HG03064 (cell line): ENCODE measurements around the gene CALY.

Experiments
- ATAC-seq: cut with Tn5 transposase; IDR thresholded peaks from one replicate; pipeline ENCODE4 v1.9.1; 2021; ENCODE audit warnings: low read depth; ENCODE audit not compliant: unreplicated experiment

CALY gene

DNA sequence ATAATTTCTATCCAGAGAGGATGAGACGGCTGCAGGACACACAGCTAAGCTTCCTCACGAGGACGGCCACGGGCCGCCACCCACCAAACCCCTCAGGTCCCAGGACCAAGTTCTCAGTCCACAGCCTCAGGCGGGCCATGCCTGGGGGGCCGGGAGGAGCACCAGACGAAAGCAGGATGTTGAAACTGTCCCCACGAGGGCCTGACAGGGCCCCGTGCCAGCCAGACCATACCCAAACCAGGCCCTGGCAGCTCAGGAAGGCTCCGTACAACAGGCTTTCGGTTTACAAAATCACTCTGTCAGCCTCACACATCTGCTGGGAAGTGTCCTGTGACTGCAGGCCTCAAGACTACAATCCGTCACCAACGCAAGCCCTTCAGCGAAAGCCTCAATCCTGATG lies 42.5 kb downstream of the CALY start:
- no peak for ATAC-seq

DNA sequence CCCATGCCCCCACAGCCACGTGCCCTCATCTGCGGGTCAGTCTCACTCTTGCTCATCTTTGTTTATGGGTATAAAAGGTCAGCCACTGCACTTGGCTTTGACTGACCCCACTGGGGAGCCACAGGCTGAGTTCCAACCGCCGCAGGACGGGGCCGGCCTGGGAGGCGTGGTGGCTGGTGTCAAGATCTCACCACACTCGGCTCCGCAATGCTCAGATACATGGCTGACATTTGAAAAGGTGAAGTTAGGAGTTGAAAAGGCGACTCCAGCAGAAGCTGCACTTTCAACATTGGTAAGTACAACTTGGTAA lies 42.9 kb downstream of the CALY start:
- ATAC-seq, result no peak

DNA sequence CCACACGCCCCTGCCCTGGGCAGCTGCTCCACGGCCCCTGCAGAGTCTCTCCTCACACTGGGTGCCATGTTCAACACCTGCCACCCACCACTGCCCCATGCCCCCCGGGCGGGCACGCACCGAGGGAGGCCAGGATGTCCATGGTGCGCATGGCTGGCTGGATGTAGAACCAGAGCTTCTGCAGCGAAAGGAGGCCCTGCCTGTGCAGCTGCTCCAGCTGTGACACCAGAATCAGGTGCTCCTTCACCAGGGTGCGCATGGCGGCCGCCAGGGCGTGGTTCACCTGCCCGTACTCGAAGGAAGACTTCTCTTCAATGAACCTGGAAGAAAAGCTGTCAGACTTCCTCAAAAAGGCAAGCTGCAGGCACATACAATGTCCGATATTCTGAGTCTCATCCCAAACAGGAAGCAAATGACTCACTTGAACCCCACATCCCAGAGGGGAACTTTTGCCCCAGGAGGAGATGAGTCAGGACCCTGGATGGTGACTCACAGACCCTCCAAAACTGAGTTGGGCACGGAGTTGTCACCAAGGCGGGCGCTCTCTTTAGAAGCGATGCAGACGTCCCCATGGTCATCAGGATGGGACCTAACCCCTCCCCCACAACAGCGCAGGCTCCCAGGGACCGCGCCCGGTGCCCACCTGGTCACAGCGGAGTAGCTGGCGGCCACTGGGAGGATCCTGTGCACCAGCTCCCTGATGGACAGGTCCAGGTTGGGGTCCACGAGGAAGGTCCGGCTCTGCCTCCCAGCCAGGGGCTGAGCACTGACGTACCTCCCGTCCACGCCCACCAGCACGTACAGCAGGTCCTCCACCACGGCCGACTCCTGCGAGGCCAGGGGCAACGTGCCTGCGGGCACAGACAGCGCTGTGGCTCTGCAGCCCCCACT lies 43.5 kb downstream of the CALY start:
- no peak for ATAC-seq

DNA sequence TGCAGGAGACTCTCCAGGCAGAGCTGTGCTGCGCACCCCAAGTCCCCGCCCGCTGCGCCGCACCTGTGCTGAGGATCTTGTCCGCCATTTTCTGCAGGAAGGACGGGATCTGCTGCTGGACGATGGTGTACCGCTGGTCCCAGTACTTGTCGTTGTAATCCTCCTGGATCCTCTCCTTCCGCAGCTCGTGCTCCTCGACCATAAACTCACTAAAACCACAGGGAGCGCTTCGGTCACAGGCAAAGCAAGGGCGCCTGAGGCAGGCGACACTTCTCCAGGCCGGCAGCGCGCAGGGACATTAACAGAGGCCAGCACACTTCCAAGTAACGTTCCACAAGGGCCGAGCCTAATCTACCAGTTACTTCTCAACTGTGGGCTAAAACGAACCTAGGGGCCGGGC lies 46.9 kb downstream of the CALY start:
- ATAC-seq, result no peak

DNA sequence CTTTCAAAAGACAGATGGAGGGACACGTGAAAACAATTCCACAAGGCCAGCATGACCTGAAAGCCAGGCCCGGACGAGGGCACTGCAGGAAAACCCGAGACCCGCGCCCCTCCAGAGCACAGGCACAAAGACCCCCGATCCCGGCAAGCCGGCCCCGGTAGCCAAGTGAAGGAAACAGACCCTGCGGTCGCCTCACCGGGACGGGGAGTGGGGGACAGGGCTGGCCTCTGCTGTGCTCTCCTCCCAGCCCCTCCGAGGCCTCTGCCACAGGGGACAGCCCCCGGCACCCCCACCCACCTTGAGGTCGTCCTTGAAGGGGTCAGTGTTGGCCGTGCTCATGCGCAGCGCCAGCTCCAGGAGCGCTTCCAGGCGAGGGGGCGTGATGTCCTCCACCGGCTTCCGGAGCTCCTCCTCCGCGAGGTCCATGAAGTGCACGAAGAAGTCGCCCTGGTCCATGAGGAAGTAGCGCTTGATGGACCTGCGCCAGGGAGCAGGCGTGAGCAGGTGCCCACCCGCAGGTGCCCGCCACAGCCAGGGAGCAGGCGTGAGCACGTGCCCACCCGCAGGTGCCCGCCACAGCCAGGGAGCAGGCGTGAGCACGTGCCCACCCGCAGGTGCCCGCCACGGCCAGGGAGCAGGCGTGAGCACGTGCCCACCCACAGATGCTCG lies 48.7 kb downstream of the CALY start:
- no peak for ATAC-seq

DNA sequence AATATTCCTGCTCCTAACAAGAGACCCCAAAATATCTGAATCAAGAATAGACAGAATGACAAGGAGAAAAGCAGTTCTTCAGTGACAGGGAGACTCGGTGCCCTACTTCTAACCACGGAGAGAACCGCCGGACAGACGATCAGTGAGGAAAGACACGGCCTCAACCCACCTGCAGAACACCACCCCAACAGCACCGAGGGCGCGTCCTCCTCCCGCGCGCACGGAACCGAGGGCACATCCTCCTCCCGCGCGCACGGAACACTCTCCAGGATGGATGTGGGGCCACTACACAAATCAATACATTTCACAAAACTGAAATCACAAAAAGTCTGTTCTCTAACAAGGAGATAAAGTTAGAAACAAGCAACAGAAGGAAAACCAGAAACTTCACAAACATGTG lies 50.3 kb downstream of the CALY start:
- ATAC-seq, result no peak

DNA sequence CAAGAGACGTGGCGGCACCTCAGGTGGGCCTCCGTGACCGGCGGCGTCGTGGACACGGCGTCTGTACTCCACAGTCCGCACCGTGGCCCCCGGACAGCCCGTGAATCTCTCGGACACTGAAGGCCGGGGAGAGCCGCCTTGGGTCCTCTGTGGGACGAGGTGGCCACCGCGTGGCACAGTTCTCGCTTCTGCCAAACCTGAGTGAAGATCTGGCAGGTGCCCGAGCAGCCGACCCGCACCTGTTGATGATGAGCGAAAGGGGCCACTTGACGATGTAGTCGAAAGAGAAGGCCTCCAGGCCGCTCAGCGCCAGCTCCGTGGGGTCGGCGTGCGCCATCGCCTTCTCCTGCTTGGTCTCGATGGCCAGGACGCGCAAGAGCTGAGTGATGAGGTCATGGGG lies 51.5 kb downstream of the CALY start:
- no peak for ATAC-seq

DNA sequence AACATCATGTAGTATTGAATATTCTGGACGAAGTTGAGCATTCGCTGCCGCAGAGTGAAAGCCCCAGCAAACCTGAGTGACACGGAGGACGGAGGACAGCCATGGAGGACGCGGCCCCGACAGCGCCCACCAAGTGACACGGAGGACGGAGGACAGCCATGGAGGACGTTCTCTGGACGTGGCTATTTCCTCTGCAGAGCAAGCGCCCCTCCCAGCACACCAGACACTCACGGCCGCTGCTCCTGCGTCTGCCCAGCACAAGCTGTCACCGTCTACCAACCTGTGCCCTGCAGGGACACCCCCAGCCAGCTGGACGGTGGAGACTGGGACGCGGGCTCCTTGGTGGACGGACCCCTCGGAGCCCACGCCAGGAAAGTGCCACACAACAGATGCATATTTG lies 52.8 kb downstream of the CALY start:
- ATAC-seq, result no peak

DNA sequence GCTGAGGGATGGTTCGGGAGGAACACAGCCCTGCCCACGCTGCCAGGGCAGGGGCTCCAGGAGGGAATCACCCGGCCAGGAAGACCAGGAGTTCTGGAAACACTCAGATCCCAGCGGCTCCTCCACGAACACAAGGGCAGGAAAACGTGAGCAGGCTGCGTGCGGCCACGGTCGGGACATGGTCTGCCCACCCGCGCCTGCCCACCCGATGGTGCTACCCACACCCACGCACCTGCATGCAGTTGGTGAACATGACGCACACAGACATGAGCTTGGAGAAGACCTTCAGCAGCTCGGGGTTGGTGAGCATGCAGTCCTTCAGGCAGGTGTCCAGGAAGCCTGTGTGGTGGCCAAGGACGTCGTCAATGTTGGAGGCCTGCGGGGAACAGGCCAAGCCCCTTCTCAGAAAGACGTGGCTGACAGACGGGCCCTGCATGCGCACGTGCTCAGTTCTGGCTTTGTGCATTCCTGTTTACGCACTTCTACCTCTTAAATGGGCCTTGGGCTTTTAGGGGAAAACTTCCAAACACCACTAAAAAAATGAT lies 53.8 kb downstream of the CALY start:
- ATAC-seq, result no peak

DNA sequence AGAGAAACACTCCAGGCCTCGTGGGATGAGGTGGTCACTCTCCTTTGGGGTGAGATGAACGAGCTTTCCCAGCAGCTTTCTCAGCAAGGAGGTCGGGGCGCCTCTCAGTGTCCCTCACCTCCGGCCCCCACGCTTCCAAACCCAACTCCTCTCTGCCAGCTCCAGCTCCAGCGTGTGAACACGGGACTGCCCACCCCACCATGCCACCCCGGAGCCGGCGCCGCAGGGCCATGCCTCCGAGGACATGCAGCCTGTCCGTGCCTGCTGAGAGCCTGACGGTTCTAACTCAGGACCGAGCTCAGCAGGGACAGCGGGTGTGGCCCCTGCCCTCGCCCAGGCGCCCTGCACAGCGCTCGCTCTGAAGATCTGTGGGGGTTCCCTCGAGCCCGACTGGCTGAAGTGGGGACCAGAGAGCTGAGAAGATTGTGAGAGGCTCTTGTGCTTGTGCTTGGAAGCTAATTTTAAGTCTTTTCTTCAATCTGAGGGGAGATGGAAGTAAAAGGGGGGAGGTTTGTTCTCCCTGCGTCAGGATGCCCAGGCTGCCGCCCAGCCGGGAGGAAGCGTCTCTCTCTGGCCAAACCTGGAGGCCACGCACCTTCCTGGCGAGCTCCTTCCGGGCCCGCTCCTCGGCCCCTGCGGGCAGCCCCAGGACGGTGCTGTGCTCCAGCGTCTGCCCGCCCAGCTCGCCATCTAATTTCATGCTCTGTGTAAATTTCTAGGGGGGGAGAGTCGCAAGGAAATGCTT lies 54.9 kb downstream of the CALY start:
- no peak for ATAC-seq

DNA sequence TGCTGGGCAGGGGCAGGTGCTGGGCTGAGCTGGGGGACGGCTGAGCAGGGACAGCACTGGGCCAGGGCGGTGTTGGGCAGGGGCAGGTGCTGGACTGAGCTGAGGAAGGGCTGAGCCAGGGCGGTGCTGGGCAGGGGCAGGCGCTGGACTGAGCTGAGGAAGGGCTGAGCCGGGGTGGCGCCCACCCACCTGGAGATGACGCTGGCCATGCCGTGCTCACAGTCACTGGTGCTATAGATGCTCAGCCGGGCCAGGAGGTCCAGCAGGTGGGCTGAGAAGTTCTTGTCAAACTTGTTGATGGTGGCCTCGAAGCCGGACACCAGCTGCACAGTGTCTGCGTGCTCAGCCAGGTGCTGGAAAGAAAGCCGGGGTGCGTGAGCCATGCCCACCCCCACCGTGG lies 55.6 kb downstream of the CALY start:
- no peak for ATAC-seq

DNA sequence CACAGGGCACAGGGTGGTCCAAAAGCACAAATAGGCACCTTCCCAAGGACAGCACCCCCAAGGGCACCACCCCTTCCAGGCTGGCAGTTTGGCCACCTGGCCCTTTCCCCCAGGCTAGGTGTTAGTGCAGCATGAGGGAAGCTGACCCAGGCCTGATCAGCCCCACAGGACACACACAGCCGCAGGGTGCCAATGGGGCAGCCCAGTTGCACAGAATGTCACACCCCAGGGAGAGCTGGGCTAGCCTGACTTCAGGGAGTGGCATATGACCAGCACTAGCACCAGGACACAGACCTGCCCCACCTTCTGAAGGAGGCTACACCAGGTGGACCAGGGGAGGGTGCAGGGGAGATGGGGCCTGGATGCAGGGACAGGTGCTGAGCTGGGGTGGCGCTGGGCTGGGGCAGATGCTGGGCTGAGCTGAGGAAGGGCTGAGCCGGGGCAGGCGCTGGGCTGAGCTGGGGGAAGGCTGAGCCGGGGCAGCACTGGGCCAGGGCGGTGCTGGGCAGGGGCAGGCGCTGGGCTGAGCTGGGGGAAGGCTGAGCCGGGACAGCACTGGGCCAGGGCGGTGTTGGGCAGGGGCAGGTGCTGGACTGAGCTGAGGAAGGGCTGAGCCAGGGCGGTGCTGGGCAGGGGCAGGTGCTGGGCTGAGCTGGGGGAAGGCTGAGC lies 56.2 kb downstream of the CALY start:
- ATAC-seq, result no peak

DNA sequence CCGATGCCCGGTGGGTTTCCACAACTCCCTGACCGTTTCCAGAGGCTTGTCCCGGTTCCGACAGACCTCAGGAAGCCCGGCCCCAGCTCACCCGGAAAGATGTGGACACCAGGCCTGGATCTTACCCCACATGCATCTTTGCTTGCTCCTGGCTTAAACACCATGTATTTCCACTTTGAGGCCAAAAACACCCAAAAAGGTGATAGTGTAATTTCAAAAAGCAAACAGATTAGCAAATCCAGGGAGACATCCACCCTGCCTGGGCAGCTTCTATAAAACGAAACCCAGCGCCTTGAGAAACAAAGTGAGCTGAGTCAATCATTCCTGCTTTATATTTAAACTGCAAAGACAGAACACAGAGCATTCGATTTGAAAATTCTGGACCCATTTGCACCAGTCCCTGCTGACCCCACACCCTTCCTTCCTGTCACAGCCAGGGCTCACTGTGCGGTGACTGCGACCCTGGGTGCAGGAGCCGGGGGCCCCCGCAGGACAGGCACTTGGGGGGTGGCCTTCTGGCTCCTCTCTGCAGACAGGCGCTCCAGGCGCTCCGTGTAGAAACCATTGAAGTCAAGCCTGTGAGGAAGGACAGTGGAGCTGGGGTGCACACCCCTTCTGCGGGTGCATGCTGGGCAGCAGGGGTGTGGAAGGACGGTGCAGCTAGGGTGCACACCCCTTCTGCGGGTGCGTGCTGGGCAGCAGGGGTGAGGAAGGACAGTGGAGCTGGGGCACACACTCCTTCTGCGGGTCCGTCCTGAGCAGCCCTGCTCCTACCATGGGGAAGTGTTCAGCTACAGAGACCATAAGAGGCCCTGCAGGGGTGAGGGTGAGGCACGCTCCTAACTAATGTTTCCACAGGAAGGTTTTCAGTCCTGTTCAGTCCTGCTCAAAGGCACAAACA lies 57.1 kb downstream of the CALY start:
- no peak for ATAC-seq

DNA sequence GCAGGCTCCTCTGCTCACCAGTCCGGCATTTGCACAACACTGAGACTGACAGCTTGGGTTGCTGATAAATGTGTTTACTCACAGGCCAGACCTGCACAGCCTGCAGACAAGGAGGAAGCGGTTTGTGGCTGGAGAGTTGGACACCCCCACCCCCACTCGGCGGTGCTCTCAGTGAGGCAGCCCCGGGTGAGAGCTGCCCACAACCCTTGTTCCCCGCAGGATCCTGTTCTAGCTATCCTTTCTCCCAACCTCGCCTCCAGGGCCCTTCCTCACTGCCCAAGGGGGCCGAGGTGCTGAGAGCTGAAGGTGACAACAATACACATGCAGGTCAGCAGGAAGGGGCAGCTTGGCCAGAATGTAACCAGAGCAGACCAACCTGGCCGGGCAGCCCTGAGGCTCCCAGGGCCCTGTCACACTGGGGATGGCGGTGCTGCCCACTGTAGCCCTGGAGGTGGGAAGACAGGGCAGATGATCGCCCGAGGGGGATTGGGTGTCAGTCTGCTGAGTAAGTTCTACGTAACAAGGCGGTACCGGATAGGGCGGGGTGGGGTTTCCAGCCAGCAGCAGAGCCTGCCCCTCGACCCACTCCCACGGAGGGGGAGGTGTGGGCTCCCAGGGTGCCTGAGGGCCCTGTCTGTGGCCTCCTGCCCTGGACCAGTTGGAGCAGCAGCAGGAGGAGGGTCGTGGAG lies 58.0 kb downstream of the CALY start:
- peak; percentile 37 for ATAC-seq

DNA sequence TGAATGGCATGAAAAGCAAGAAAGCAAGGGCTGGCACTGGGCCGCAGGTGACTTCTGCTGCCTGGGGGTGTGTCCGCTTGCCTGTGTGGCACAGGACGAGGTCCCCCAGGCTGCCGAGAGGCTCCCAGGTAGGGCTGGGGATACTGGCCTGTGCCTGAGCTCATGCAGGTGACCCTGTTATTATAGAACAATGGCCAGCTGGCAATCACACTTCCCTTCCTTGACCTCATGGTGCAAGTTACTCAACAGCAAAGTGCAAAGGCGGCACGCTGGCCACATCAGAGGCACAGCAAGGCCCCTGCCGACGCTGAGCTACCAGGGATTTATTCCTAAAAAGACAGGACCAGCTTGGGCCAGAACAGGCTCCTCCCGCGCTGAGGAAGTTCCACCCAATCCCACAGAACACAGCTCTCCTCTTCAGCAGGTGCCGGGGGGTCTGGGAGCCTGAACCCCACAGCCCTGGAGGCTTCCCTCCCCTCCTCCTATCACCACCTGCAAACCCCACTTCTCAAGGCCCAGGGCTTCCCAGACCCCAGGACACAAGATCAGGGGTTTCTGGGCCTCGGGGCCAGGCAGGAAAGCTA lies 58.6 kb downstream of the CALY start:
- no peak for ATAC-seq

DNA sequence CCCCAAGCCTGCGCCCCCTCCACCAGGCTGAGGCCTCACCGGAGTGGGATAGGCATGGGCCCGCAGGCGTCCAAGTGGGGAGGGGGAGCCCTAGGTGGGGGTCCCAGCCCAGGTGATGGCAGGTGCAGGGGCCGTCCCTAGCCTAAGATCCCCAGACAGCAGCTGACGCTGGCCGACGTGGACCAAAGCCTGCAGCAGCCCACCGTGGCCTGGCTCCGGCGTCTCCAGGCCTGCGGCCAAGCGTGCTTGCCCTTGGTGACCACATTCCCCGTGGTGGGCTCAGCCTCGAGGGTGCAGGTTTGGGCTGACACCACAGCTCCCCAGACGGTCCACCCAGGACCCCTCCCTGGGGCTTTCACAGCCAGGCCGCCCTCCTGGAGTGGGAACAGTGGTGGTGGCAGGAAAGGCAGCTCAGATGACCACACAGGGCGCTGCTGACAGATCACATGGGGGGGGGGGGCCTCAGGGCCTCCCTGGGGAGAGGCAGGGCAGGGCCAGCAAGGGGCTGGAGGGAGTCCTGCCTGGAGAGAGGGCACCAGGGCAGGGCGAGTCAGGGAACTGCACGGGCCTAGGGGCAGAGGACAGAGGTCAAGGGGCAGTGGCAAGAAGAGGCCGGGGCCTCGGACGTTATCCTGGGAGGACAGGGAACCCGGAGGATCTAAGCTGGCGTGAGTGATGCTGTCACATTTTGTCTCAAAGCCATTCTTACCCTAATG lies 59.3 kb downstream of the CALY start:
- no peak for ATAC-seq

DNA sequence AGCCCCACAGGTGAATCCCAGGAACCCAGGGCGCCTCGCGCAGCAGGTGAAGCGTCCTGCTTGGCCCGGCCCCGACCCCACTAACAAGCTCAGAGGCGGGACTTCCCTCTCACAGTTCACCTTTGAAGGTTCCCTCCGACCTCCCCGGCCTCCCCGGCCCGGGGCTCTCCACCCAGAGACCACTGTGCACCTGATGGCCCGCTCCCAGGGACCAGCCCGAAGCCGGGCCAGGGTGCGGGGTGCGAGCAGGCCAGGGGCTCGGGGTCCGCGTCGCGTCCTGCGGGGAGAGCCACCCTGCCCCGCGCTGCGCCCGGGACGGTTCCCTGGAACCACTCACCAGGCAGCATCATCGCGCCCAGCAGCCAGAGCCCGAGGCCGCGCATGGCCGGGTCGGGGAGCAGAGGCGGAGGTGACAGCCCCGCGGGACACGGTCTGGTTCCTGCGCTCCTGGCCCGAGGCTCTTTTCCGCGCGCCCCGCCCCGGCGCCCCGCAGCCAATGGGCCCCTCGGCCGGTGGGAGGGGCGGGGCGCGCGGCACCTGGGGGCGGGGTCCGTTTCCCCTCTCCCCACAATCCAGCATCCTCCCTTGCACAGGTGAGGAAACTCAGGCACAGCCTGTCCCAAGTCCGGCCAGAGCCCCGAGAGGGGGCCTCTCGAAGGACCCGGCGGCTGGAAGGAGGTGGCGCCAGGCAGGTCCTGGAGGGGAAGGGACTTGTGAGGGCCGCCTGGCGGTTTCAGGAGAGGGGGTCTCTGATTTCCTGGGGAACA lies 60.1 kb downstream of the CALY start, which contains the start of gene ADAM8:
ADAM8 (minus strand) TSS at position 434 of the 767 bp plus-strand sequence; CDS start at position 383, 51 bp downstream.
- ATAC-seq, result peak; percentile 39
